ENCODE data around the gene MLN. TPM values are rescaled to one million over a fixed set of nuclear protein-coding genes. Genes with fewer than 3 reads are reported as not detected.

MLN gene
- total RNA-seq, 1 experiment from 2014 or later = not detected

GRCh38 chr6:33812669-33813068 is 8.9 kb upstream of the MLN start:
- Histone ChIP-seq H4K8ac (replicated peaks; ENCODE audit: insufficient read length, low read depth, low read length) (no peak overlapping the region), H3K9ac (ENCODE audit: extremely low read depth, insufficient read length, low read length) (no peak overlapping the region), H3K27me3 (ENCODE audit: insufficient read depth, low read length) (no peaks in the 10 kb centered on the region), H2AK5ac (ENCODE audit: insufficient read length, low read length) (no peak overlapping the region), H2BK5ac (ENCODE audit: insufficient read length, low read length) (no peak overlapping the region), H3K79me1 (ENCODE audit: insufficient read depth, low read depth, low read length, poor library complexity, severe bottlenecking) (no peaks in the 10 kb centered on the region), H3K4me1 (ENCODE audit: insufficient read depth, low read length) (peaks cover 23% of the 10 kb centered on the region; the same call in 1 of the 2 replicates), H3K79me2 (ENCODE audit: insufficient read depth, low read length) (no peaks in the 10 kb centered on the region), H3K14ac (ENCODE audit: insufficient read depth, low read length) (no peak overlapping the region), H3K27ac (ENCODE audit: insufficient read length, low read depth, low read length) (no peak overlapping the region), H3K4me2 (ENCODE audit: insufficient read depth, insufficient read length, low read length) (no peak overlapping the region), H4K5ac (ENCODE audit: insufficient read length, low read depth, low read length) (no peak overlapping the region), H3K9me3 (ENCODE audit: control insufficient read depth, low read depth, low read length) (no peaks in the 10 kb centered on the region), H3T11ph (ENCODE audit: low read length) (no peak overlapping the region), H2BK12ac (ENCODE audit: insufficient read length, low read depth, low read length) (no peak overlapping the region), H3K18ac (ENCODE audit: insufficient read length, low read depth, low read length) (no peak overlapping the region), H2AFZ (ENCODE audit: low read length) (no peak overlapping the region), H2BK15ac (ENCODE audit: low read depth, low read length) (no peak overlapping the region), H2BK20ac (ENCODE audit: low read depth, low read length, poor library complexity, severe bottlenecking) (no peak overlapping the region), H3K23me2 (ENCODE audit: insufficient read length, low read depth, low read length, poor library complexity, severe bottlenecking) (no peaks in the 10 kb centered on the region), H3K23ac (ENCODE audit: insufficient read length, low read depth, low read length) (no peak overlapping the region), H4K20me1 (ENCODE audit: control insufficient read depth, insufficient read depth, insufficient read length) (no peaks in the 10 kb centered on the region), H4K91ac (ENCODE audit: insufficient read length, low read depth, low read length) (no peak overlapping the region), H3K56ac (ENCODE audit: insufficient read length, low read depth, low read length) (no peak overlapping the region), H2BK120ac (ENCODE audit: low read depth, low read length, poor library complexity, severe bottlenecking) (no peak overlapping the region), H3K4ac (ENCODE audit: low read depth, low read length) (no peak overlapping the region)
- H3K27me3 Mint-ChIP-seq (ENCODE audit: low read depth) = no peaks in the 10 kb centered on the region
- TF ChIP-seq CTCF (conservative IDR thresholded peaks at IDR 0.05) = peak; percentile 50; the same call in 2 of the 3 replicates
- H3K36me3 Mint-ChIP-seq (ENCODE audit: insufficient read depth in 1 of 3, low read depth in 3 of 3) = no peaks in the 10 kb centered on the region
- peaks cover 78 to 88% of the 10 kb centered on the region in 2 experiments for H3K4me1 Mint-ChIP-seq
- H3K27ac Mint-ChIP-seq = peak overlapping the region in 2 of 3 experiments; percentile 29 to 63; a peak in 2 of 7 replicates
- WGBS (ENCODE audit: extremely low coverage, insufficient read length, low lambda C conversion rate) = no CpG with 5 or more reads among the region's 11 CpGs
- peak; percentile 89 for DNase-seq
- H3K9me3 Mint-ChIP-seq = no peaks in the 10 kb centered on the region; a peak in 2 of 5 replicates
- peak overlapping the region in 1 of 2 experiments; percentile 19; a peak in 2 of 5 replicates for H3K4me3 Mint-ChIP-seq

Data from H9 (cell line).